ENCODE data around the gene ALK. TPM values are rescaled to one million over a fixed set of nuclear protein-coding genes. Genes with fewer than 3 reads are reported as not detected.

Gene ALK
- total RNA-seq, 2 donors from 2014 or later: 0.37 TPM; not detected in 1

GRCh38 chr2:29697715-29698114 is 223.7 kb downstream of the ALK start:
- DNase-seq (ENCODE audit: low spot score): no peak
- intact Hi-C loops (cut with DNase I): no loop called here

GRCh38 chr2:29697181-29697580 is 224.2 kb downstream of the ALK start:
- no peak for DNase-seq (ENCODE audit: low spot score)
- intact Hi-C loops (cut with DNase I): no loop called here

GRCh38 chr2:29694741-29695140 is 226.6 kb downstream of the ALK start:
- no peak for DNase-seq (ENCODE audit: low spot score)
- intact Hi-C loops (cut with DNase I): no loop called here

- DNase-seq (ENCODE audit: low spot score): no peak
- intact Hi-C loops (cut with DNase I): no loop called here
Observed at GRCh38 chr2:29691391-29691950, 229.9 kb downstream of the ALK start.

GRCh38 chr2:29689666-29690065 is 231.7 kb downstream of the ALK start:
- intact Hi-C loops (cut with DNase I): no loop called here
- DNase-seq (ENCODE audit: low spot score): no peak

- DNase-seq (ENCODE audit: low spot score): no peak
- intact Hi-C loops (cut with DNase I): no loop called here
Observed at GRCh38 chr2:29688429-29688828, 233.0 kb downstream of the ALK start.

- DNase-seq (ENCODE audit: low spot score): no peak
- intact Hi-C loops (cut with DNase I): no loop called here
Observed at GRCh38 chr2:29687121-29687520, 234.3 kb downstream of the ALK start.

- intact Hi-C loops (cut with DNase I): no loop called here
- no peak for DNase-seq (ENCODE audit: low spot score)
Observed at GRCh38 chr2:29676886-29677453, 244.4 kb downstream of the ALK start.

GRCh38 chr2:29664578-29664977 is 256.8 kb downstream of the ALK start:
- intact Hi-C loops (cut with DNase I): no loop called here
- no peak for DNase-seq (ENCODE audit: low spot score)

GRCh38 chr2:29663268-29663667 is 258.1 kb downstream of the ALK start:
- DNase-seq (ENCODE audit: low spot score): no peak
- intact Hi-C loops (cut with DNase I): no loop called here

GRCh38 chr2:29662861-29663260 is 258.5 kb downstream of the ALK start:
- DNase-seq (ENCODE audit: low spot score): no peak
- intact Hi-C loops (cut with DNase I): no loop called here

- no peak for DNase-seq (ENCODE audit: low spot score)
- intact Hi-C loops (cut with DNase I): no loop called here
Observed at GRCh38 chr2:29660201-29660600, 261.2 kb downstream of the ALK start.

GRCh38 chr2:29659178-29659577 is 262.2 kb downstream of the ALK start:
- intact Hi-C loops (cut with DNase I): no loop called here
- no peak for DNase-seq (ENCODE audit: low spot score)

GRCh38 chr2:29657674-29658073 is 263.7 kb downstream of the ALK start:
- intact Hi-C loops (cut with DNase I): no loop called here
- no peak for DNase-seq (ENCODE audit: low spot score)

- no peak for DNase-seq (ENCODE audit: low spot score)
- intact Hi-C loops (cut with DNase I): no loop called here
Observed at GRCh38 chr2:29655391-29656086, 265.8 kb downstream of the ALK start.

- intact Hi-C loops (cut with DNase I): no loop called here
- no peak for DNase-seq (ENCODE audit: low spot score)
Observed at GRCh38 chr2:29650631-29651097, 270.7 kb downstream of the ALK start.

- intact Hi-C loops (cut with DNase I): no loop called here
- no peak for DNase-seq (ENCODE audit: low spot score)
Observed at GRCh38 chr2:29644949-29645348, 276.4 kb downstream of the ALK start.

GRCh38 chr2:29643196-29643595 is 278.2 kb downstream of the ALK start:
- intact Hi-C loops (cut with DNase I): no loop called here
- DNase-seq (ENCODE audit: low spot score): no peak

GRCh38 chr2:29640360-29640759 is 281.0 kb downstream of the ALK start:
- intact Hi-C loops (cut with DNase I): no loop called here
- DNase-seq (ENCODE audit: low spot score): no peak

- intact Hi-C loops (cut with DNase I): no loop called here
- DNase-seq (ENCODE audit: low spot score): no peak
Observed at GRCh38 chr2:29638641-29639040, 282.7 kb downstream of the ALK start.

GRCh38 chr2:29634916-29635315 is 286.5 kb downstream of the ALK start:
- no peak for DNase-seq (ENCODE audit: low spot score)
- intact Hi-C loops (cut with DNase I): no loop called here
